Activated CD8-positive, alpha-beta memory T cell treated with anti-CD3 and anti-CD28 coated beads, Interleukin-2, amount 50 U/mL, for 1 hour (primary cell): Measurements from ENCODE around the gene SBK1.
"Not testable (repeated sequence)": the region's sequence is repeated elsewhere in the genome, so short reads cannot be mapped to it uniquely, and the experiment has no call there.

Experiments
- DNase-seq: peaks from one replicate; pipeline ENCODE4 v3.0.0-alpha.2; 2020; ENCODE audit errors: extremely low read depth

SBK1 gene

DNA sequence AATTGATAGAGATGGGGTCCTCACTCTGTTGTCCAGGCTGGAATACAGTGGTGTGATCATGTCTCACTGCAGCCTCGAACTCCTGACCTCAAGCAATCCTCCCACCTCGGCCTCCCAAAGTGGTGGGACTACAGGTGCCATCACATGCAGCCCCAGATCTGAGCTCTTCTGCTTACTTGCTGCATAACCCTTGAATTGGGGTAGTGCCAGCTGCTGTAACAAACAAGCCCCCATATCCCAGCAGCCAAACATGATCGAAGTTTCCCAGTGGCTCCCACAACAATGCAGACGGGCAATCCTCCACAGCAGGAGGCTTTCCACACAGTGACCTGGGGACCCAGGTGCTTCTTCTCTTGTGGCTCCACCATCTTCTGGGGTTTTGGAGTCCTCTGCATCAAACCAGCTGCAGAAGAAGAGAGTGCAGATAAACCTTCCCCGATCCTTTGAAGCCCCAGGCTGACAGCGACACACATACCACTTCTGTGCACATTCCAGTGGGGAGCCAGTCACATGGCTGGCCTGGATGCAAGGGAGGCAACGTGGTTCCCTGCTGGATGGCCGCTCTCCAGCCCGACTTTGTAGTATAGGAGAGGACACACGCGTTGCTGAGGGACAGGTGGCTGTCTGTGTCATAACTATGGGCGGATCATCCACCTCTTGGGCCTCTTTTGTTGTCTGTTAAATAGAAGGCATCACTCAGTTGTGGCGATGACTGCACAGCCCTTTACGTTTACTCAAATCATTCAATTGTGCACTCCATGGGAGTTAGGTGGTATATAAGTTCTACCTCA lies 16.7 kb downstream of the SBK1 start:
- DNase-seq: no peak

- DNase-seq: peak; percentile 85
These were observed 17.5 kb downstream of the SBK1 start for GRCh38 chr16:28309811-28310311.

DNA sequence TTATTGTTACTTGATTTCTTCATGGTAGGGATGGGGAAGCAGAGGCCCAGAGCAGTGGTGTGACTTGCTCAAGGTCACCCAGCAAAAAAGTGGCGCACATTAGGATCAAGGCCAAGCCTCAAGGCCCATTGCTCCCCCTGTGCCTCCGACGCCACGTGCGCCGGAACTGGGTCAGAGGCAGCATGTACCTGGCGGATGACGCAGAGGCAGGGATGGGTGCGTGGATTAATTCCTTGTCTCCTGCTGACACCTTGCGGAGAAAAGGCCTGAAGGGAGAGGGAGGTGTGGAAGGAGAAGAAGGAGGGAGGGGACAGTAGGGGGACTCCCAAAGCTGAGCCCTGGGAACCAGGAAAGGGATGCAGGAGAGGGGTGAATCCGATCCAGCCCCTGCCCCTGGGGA lies 18.5 kb downstream of the SBK1 start:
- DNase-seq: no peak

DNA sequence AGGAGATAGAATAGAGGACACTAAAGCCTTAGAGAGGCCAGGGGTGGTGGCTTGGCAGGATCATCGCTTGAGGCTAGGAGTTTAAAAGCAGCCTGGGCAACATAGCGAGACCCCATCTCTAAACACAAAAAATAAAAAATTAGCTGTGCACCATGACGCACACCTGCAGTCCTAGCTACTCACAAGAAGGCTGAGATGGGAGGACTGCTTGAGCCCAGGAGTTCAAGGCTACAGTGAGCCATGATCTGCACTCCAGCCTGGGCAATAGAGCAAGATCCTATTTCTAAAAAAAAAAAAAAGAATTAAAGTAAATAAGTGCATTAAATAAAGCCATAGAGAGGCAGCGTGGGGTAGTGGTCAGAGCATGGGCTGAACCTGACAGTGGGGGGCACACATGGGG lies 19.1 kb downstream of the SBK1 start:
- no peak for DNase-seq

DNA sequence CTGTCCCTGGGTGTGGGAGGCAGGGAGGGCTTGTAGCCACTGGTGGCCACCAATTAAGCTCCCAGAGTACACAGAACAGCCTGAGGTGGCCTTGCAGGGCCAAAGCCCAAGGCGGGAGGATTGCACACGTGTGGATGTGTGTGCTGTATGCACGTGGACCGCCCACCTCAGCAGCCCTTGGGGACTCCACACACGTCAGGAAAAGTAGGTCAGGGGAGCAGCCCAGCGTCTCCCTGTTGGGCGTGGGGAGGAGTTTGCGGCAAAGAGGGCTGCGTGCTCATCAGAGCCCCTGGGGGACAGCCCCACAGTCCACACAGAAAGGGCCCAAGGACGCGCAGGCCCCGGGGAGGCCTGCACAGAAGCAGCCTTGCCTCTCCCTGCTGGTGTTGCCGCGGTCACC lies 19.6 kb downstream of the SBK1 start:
- DNase-seq: no peak

GRCh38 chr16:28312327-28312726 lies 20.0 kb downstream of the SBK1 start:
- no peak for DNase-seq

GRCh38 chr16:28313587-28313986 lies 21.3 kb downstream of the SBK1 start:
- no peak for DNase-seq

- DNase-seq: no peak
These were observed 23.7 kb downstream of the SBK1 start for GRCh38 chr16:28316054-28316453.

GRCh38 chr16:28317040-28317880 lies 24.9 kb downstream of the SBK1 start:
- peak; percentile 43 for DNase-seq

DNA sequence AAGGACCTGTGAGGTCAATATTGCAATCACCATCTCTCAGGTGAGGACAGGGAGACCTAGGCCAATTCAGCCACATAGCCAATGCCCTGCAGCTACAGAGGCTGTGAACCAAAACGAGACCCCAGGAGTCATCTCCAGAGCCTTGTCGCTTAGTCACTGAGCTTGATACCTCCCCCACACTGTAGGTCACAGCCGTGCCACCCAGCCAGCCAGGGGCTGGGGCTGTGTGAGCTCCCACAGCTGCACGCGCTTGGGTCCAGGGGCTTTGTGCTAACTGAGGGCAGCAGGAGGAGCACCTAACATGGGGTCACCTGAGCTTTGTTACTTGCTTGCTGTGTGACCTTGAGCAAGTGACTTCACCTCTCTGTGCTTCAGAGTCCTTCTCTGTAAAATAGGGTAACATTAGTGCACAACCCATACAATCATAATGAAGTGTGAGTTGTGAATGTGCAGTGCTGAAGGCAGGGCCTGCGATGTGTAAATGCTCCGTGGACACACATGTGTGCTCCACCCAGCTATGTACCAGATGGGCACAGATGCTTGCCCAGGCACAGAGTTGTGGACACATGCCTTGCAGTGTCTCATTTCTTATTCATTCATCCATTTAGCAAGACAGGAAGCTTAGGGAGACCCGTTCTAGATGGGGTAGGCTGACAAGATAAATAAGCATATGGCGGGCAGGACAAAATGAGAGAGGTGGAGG lies 25.9 kb downstream of the SBK1 start:
- DNase-seq: no peak

GRCh38 chr16:28319476-28320022 lies 27.2 kb downstream of the SBK1 start:
- DNase-seq: no peak

GRCh38 chr16:28320023-28320561 lies 27.8 kb downstream of the SBK1 start:
- DNase-seq: no peak

GRCh38 chr16:28320741-28321140 lies 28.4 kb downstream of the SBK1 start:
- no peak for DNase-seq

DNA sequence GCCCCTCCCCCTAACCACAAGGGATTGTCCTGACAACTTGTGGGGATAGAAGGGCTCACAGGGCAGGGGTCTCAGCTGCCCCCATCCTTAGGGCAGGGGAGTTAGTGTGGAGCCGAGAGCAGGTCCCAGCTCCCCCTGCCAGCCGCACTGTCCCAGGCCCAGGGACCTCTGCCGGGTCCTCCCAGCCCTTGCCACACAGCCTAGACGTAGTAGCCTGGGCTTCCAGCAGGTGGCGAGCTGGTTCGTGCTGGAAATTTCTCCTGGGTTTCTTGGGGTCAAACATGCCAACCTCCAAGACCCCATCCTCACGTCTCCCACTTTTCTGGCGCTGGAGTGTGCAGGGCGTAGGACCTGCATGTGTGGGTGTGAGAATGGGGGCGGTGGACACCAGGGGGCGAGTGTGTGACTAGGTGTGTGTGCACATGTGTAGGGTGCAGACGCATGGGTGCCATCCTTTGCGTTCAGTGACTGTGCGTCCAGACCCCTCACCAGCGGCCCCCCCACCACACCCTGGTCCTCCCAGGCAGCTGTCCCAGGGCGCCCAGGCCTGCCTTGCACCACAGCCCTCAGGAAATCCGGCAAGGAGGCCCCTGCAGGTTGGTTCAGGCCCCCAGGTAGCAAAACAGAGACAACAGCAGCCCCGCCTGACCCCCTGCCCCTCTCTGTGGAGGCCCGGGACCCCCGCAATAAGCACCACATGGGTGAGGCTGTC lies 29.5 kb downstream of the SBK1 start:
- no peak for DNase-seq

DNA sequence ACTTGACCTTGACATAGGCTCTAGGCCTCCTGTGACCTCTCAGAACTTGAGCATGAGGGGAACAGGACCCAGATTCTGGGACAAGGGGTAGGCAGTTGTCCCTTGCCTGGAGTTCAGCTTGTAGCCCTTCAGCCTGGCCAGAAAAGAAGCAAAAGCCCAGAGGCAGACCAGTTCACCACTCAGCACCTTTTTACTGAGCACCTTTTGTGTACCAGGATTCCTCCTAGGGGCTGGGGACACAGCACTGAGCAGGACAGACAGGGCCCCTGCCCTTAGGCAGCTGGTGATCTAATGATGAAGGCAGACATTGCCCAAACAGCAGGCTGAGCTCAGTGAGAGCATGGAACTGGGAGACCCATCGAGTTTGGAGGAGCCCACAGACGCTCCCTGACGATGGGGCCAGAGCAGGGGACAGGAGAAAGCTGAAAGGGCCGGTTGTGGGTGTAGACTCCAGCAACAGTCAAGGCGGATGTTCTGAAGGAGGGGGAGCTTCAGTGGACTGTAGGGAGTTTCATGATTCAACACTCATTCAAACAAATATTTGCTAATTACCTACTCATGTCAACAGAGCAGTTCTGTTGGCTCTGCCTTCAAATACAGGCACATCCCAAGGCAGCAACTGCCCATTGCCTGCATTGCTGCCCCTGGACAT lies 32.0 kb downstream of the SBK1 start:
- DNase-seq: no peak

GRCh38 chr16:28324887-28325279 lies 32.6 kb downstream of the SBK1 start:
- DNase-seq: no peak

DNA sequence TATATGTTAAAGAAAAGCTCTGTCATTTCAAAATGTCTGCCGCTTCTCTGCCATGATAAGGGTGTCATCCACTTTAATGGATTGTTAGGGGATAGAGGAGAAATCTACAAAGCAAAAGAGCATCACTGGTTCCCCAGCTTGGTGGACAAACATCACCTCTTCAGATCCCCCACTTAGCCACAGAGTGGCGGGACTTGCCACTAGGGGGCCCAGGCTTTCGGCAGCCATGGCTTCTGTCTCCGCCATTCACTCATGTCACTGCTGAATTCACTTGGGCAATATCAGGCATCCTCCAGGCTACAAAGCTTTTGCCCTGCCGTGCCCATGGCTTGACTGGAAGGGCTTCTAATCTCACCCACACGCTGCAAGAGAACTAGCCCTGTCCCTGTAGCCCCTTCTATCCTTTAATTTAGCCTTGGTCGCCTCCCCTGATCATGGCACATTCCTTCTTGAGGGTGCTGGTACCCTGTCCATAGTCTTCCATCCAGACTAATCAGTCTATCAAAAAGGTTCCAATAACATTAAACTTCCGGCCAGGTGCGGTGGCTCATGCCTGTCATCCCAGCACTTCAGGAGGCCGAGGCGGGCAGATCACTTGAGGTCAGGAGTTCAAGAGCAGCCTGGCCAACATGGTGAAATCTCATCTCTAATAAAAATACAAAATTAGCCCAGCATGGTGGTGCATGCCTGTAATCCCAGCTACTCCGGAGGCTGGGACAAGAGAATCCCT lies 34.7 kb downstream of the SBK1 start:
- no peak for DNase-seq

DNA sequence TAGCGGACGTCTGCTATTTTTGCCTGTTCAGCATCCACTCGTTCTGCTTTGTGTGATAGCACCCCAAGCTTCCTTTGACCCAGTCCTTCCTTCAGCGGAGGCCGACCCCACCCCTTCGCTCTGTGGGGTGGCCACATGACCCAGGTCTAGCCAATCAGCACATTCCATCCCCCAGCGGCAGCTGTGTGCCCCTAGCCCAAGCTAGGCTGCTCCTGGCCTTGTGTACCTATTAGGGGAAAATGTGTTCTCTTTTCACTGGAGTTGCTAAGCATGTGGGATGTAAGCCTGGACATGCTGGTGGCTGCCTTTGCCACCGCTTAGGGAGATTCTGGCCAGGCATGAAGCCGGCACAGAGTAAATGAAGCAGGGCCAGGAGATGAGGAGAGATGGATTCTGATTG lies 37.9 kb downstream of the SBK1 start:
- DNase-seq: not testable (repeated sequence)

DNA sequence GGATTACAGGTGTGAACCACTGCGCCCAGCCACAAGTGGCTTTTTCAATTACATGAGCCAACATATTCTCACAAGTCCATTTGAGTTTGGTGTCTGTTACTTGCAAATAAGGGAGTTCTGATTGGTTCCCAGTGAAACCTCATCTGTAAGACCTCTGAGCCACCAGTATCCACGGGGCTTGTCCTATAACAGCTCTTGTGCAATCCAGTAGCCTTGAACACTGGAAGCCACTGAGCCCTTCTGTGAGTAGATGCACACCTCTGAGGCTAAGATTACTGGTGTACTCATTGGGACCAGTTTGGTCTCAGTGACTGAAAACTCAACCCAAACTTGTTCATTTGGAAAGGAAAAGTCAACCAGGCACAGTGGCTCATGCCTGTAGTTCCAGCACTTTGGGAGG lies 38.7 kb downstream of the SBK1 start:
- not testable (repeated sequence) for DNase-seq

DNA sequence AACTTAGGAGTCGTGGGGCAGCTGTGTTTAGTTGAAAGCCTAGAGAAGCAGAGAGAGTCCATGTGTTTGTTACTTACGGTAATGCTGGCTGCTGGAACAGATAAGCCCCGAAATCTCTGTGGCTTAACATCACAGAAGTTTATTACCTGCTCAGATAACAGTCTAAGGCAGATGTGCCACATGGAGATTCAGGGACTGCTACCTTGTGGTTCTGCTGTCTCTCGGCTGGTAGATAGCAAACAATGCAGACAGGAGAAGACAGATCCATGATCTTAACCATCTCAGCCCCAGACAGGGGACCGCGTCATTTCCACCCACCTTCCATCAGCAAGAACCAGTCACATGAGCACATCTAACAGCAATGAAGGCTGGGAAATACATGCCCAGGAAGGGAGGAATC lies 40.3 kb downstream of the SBK1 start:
- not testable (repeated sequence) for DNase-seq
